HK-2 (cell line): ENCODE data around the gene AKR1C1.
"Not testable (repeated sequence)": the region's sequence is repeated elsewhere in the genome, so short reads cannot be mapped to it uniquely, and the experiment has no call there.

Source experiments
- DNase-seq: peaks from one replicate; pipeline ENCODE4 v3.0.0-alpha.2; 2018; ENCODE audit not compliant: unreplicated experiment

AKR1C1 gene

GRCh38 chr10:5018134-5018533, 54.9 kb downstream of the AKR1C1 start:
- DNase-seq = no peak

- peak; percentile 2 for DNase-seq
Measured at GRCh38 chr10:5018671-5019277, 55.6 kb downstream of the AKR1C1 start.

- not testable (repeated sequence) for DNase-seq
Measured at GRCh38 chr10:5019770-5020612, 56.8 kb downstream of the AKR1C1 start.

GRCh38 chr10:5021624-5022290, 58.5 kb downstream of the AKR1C1 start:
- not testable (repeated sequence) for DNase-seq

GRCh38 chr10:5023177-5023805, 60.1 kb downstream of the AKR1C1 start:
- no peak for DNase-seq

- DNase-seq = not testable (repeated sequence)
Measured at GRCh38 chr10:5025461-5025881, 62.3 kb downstream of the AKR1C1 start.

- DNase-seq = no peak
Measured at GRCh38 chr10:5030989-5031388, 67.8 kb downstream of the AKR1C1 start.

- DNase-seq = not testable (repeated sequence)
Measured at GRCh38 chr10:5031588-5031987, 68.4 kb downstream of the AKR1C1 start.

GRCh38 chr10:5032444-5032843, 69.2 kb downstream of the AKR1C1 start:
- DNase-seq = not testable (repeated sequence)
